ENCODE data around the gene QKI. TPM values are rescaled to one million over a fixed set of nuclear protein-coding genes. Genes with fewer than 3 reads are reported as not detected.

Gene QKI
- polyA plus RNA-seq, 6 donors from 2014 or later: 20.4 to 67.9 (median 26.6) TPM

- peaks cover 0 to 6% of the 10 kb centered on the region in 2 donors for H3K36me3 Mint-ChIP-seq
- DNase-seq (no peak), ATAC-seq (ENCODE audit: low read depth in 2 of 2) (no peak)
- H3K27ac Mint-ChIP-seq: peak overlapping the region in 1 of 6 donors; percentile 84
- peaks cover 0 to 4% (median 0%) of the 10 kb centered on the region in 3 donors for H3K4me1 Mint-ChIP-seq
- no peak overlapping the region for H3K4me3 Mint-ChIP-seq
- H3K9me3 Mint-ChIP-seq: peaks cover 0 to 5% (median 0%) of the 10 kb centered on the region in 7 donors
- H3K27me3 Mint-ChIP-seq: peaks cover 0 to 8% (median 6%) of the 10 kb centered on the region in 3 donors
Measured at GRCh38 chr6:163616452-163616851, 201.9 kb downstream of the QKI start.

DNA sequence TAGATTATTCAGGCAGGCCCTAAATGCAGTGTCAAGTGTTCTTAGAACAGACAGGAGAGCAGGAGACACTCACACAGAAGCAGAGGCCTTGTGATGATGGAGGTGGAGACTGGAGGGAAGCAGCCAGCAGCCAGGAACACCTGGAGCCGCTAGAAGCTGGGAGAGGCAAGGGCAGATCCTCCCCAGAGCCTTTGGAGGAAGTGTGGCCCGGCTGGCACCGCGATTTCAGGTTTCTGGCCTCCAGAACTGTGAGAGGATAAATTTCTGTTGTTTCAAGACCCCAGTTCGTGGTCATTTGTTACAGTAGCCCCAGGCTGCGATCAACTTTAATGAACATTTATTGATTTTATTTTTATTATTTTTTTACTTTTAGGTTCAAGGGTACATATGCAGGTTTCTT is 203.0 kb downstream of the QKI start:
- H3K4me1 Mint-ChIP-seq: peaks cover 0 to 4% (median 0%) of the 10 kb centered on the region in 3 donors
- H3K27me3 Mint-ChIP-seq: peaks cover 0 to 10% (median 8%) of the 10 kb centered on the region in 3 donors
- H3K9me3 Mint-ChIP-seq: peaks cover 0 to 5% (median 0%) of the 10 kb centered on the region in 7 donors
- H3K4me3 Mint-ChIP-seq: no peak overlapping the region
- no peak overlapping the region for H3K27ac Mint-ChIP-seq
- ATAC-seq (ENCODE audit: low read depth in 2 of 2): no peak
- peaks cover 0 to 6% of the 10 kb centered on the region in 2 donors for H3K36me3 Mint-ChIP-seq
- DNase-seq: no peak

DNA sequence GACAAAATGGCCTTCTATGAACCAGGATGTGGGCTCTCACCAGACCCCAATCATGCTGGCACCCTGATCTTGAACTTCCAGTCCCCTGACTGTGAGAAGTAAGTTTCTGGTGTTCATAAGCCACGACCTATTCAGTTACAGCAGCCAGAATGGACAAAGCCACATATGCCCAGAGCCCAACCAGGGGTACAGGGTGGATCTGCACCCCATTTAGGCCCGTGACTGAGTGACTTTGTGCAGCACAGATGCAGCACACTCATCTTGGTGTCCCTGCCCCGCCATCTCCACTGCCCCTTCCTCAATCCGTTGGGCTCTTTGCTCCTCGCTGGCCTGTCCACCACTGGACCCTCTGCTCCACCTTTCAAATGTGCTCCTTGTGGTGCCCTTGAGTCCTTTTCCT is 205.6 kb downstream of the QKI start:
- Mint-ChIP-seq H3K9me3 (peaks cover 0 to 2% (median 0%) of the 10 kb centered on the region in 7 donors), H3K4me3 (peak overlapping the region in 1 of 8 donors; percentile 7), H3K27ac (no peak overlapping the region), H3K27me3 (peaks cover 0 to 4% (median 0%) of the 10 kb centered on the region in 3 donors), H3K36me3 (peaks cover 0 to 6% of the 10 kb centered on the region in 2 donors), H3K4me1 (no peaks in the 10 kb centered on the region)
- ATAC-seq (ENCODE audit: low read depth in 2 of 2) (no peak), DNase-seq (no peak)

GRCh38 chr6:163620670-163621330 is 206.3 kb downstream of the QKI start:
- Mint-ChIP-seq H3K27me3 (peaks cover 0 to 4% (median 0%) of the 10 kb centered on the region in 3 donors), H3K9me3 (peaks cover 0 to 2% (median 0%) of the 10 kb centered on the region in 7 donors), H3K4me1 (peaks cover 2 to 7% (median 3%) of the 10 kb centered on the region in 3 donors), H3K27ac (no peak overlapping the region), H3K4me3 (peak overlapping the region in 5 of 8 donors; percentile 25 to 61 (median 41)), H3K36me3 (peaks cover 0 to 6% of the 10 kb centered on the region in 2 donors)
- no peak for DNase-seq
- ATAC-seq (ENCODE audit: low read depth in 2 of 2): no peak

DNA sequence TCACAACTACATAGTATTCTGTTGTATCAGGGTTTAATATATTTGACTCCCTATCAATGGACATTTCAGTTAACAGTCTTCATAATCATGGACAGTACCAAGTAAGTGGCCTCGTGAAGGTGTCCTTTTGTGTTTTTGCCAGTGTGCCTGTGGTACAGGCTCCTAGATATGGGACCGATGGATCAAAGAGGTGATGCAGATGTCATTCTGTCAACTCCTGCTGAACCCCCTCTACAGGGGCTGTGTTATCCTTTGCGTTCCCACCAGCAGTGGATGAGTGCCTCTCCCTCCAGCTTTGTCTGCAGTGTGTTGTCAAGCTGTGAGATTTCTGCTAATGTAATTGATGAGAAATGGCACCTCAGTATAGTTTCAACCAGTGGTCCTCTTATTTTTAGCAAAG is 210.7 kb downstream of the QKI start:
- ATAC-seq (ENCODE audit: low read depth in 2 of 2): no peak
- Mint-ChIP-seq H3K9me3 (peaks cover 0 to 6% (median 0%) of the 10 kb centered on the region in 7 donors), H3K36me3 (no peaks in the 10 kb centered on the region), H3K4me1 (peaks cover 13 to 16% (median 15%) of the 10 kb centered on the region in 3 donors), H3K4me3 (no peak overlapping the region), H3K27ac (no peak overlapping the region), H3K27me3 (peaks cover 0 to 16% (median 6%) of the 10 kb centered on the region in 3 donors)
- no peak for DNase-seq

- Mint-ChIP-seq H3K27me3 (peaks cover 0 to 23% (median 6%) of the 10 kb centered on the region in 3 donors), H3K9me3 (peaks cover 0 to 6% (median 0%) of the 10 kb centered on the region in 7 donors), H3K4me3 (peak overlapping the region in 3 of 8 donors; percentile 1 to 72 (median 19)), H3K27ac (peak overlapping the region in 2 of 6 donors; percentile 4 to 57), H3K4me1 (peaks cover 13 to 16% (median 15%) of the 10 kb centered on the region in 3 donors), H3K36me3 (no peaks in the 10 kb centered on the region)
- ATAC-seq (ENCODE audit: low read depth in 2 of 2): no peak
- no peak for DNase-seq
Measured at GRCh38 chr6:163626073-163626867, 211.8 kb downstream of the QKI start.

DNA sequence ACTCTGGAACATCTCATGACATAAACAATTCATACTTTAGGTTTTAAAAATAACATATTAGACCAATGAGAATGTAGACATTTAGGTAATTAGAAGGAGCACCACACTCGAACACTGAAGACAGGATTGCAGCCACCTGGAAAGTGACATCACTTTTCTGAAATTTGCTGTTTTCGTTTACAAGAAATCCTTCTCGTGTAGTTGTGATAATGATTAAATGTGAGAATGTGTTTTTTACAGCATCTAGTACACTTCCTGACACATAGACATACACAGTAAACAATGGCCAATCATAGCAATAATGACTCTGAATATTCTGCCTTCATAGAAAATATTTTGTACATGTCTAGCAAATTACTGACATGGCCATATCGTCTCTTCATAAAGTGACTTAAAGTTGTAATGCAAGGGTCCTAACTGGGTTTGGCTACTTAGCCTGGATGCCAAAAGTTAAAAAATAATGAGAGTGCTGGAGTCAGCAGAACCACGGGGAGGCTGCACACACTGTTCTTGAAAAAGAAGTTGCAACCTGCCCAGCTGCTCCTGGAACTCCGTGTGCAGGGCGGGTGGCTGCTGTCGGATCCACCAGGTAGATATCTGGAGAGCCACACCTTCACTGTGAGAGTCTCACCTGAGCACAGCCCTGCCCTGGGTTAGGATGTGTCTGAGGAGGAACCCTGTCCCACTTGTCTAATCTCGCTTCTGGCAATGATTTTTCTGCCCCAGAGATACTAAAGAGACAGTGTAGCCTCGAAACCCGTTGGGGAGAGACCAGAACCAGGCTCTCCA is 212.9 kb downstream of the QKI start:
- peaks cover 0 to 8% (median 0%) of the 10 kb centered on the region in 7 donors for H3K9me3 Mint-ChIP-seq
- DNase-seq (no peak), ATAC-seq (ENCODE audit: low read depth in 2 of 2) (no peak)
- no peak overlapping the region for H3K4me3 Mint-ChIP-seq
- peak overlapping the region in 1 of 6 donors; percentile 4 for H3K27ac Mint-ChIP-seq
- H3K4me1 Mint-ChIP-seq: peaks cover 13 to 16% (median 15%) of the 10 kb centered on the region in 3 donors
- H3K27me3 Mint-ChIP-seq: peaks cover 4 to 30% (median 16%) of the 10 kb centered on the region in 3 donors
- H3K36me3 Mint-ChIP-seq: no peaks in the 10 kb centered on the region

Data from naive B cell (primary cell).